ENCODE measurements around the gene P2RX4.

GRCh38 chr12:121227294-121227693 is 17.4 kb downstream of the P2RX4 start:
- TF ChIP-seq CTCF (conservative IDR thresholded peaks at IDR 0.05; ENCODE audit: low read length), result no peak
- no peak for TF ChIP-seq EZH2phosphoT487 (IDR thresholded peaks at IDR 0.05; ENCODE audit: borderline replicate concordance, low read depth, low read length)
